Tibial nerve (tissue), 3 donors: Measurements from ENCODE around the gene CFD.

ENCODE experiments used
- POLR2A ChIP-seq, 2 donors: fragments of 450-650 bp; IDR thresholded peaks; one replicate each; pipeline ENCODE4 v1.6.1; 2017; ENCODE audit warnings: antibody characterized with exemption in 2 of 2, mild to moderate bottlenecking in 2 of 2, moderate library complexity in 2 of 2
- TF ChIP-seq, protein P1 (sequence below), 5 experiments: fragments of 200-600 bp in 3 of 5; fragments of 450-650 bp in 2 of 5; sonication (generic) in 3 of 5; IDR thresholded peaks; one replicate each; pipeline ENCODE4 v1.5.1; 2016 to 2019; ENCODE audit warnings: antibody characterized with exemption in 5 of 5, mild to moderate bottlenecking in 3 of 5, moderate library complexity in 2 of 5

DNA sequence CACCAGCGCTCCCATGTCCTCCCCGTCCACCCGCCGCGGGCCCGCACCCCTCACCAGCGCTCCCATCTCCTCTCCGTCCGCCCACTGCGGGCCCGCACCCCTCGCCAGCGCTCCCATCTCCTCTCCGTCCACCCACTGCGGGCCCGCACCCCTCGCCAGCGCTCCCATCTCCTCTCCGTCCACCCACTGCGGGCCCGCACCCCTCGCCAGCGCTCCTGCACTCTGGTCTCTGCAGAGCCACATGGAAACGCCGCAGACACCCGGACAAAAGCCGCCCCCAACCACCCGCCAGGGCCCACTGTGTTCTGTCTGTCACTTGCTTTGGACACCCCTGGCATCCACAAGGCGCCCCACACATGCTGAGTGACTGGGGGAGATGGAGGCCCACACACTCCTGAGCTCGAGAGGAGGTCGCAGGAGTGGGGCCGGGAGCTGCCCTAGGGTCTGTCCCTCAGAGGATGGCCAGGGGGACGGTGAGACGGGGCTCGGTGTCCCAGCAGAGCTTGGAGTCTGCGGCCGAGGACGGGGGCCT lies 7.4 kb downstream of the CFD start:
- no peak for TF ChIP-seq POLR2A (IDR thresholded peaks at IDR 0.05)
- TF ChIP-seq, protein P1, sequence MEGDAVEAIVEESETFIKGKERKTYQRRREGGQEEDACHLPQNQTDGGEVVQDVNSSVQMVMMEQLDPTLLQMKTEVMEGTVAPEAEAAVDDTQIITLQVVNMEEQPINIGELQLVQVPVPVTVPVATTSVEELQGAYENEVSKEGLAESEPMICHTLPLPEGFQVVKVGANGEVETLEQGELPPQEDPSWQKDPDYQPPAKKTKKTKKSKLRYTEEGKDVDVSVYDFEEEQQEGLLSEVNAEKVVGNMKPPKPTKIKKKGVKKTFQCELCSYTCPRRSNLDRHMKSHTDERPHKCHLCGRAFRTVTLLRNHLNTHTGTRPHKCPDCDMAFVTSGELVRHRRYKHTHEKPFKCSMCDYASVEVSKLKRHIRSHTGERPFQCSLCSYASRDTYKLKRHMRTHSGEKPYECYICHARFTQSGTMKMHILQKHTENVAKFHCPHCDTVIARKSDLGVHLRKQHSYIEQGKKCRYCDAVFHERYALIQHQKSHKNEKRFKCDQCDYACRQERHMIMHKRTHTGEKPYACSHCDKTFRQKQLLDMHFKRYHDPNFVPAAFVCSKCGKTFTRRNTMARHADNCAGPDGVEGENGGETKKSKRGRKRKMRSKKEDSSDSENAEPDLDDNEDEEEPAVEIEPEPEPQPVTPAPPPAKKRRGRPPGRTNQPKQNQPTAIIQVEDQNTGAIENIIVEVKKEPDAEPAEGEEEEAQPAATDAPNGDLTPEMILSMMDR (IDR thresholded peaks at IDR 0.05), result no peak
